ENCODE results near the gene RAB31. TPM values are rescaled to one million over a fixed set of nuclear protein-coding genes. Genes with fewer than 3 reads are reported as not detected.

The RAB31 gene
- total RNA-seq, 1 donor from 2014 or later: 44.2 TPM

DNA sequence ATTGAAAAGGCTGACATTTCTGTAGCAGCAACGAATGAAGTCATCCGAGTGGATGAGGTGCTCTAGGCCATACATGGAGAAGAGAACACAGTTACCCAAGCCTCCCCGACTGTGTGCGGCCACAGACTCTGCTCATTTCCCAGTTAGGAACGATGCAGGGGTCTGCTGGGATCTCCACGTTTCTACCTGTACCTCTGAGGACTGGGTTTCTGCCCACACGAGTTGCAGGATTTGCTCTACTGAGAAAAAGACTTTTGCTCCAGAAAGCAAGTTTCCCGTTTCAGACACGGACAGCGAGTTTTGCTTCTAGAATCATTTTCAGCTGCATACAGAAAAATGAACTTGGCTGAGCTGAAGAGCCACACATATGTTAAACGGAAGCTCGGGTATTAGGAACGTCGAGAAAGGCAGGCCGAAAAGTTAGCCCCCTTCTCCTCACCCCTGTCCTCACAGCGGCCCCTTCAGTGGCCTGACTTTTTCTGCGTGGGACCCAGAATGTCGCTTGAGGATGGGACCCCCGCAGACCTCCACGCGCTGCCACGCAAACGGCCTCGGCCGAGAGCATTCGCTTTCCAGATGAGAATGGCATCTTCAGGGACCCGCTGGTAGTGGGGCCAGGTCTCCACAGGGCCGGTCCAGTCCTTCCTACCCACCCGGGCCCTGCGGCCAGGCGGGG lies 582 bp upstream of the RAB31 start:
- Histone ChIP-seq H3K4me3 (ENCODE audit: low read depth, low read length) (peak overlapping the region; percentile 94), H3K36me3 (ENCODE audit: control insufficient read depth, insufficient read depth, low read length) (no peaks in the 10 kb centered on the region), H3K27me3 (ENCODE audit: control insufficient read depth, insufficient read depth, low read length) (no peaks in the 10 kb centered on the region)
- TF ChIP-seq, protein P1, sequence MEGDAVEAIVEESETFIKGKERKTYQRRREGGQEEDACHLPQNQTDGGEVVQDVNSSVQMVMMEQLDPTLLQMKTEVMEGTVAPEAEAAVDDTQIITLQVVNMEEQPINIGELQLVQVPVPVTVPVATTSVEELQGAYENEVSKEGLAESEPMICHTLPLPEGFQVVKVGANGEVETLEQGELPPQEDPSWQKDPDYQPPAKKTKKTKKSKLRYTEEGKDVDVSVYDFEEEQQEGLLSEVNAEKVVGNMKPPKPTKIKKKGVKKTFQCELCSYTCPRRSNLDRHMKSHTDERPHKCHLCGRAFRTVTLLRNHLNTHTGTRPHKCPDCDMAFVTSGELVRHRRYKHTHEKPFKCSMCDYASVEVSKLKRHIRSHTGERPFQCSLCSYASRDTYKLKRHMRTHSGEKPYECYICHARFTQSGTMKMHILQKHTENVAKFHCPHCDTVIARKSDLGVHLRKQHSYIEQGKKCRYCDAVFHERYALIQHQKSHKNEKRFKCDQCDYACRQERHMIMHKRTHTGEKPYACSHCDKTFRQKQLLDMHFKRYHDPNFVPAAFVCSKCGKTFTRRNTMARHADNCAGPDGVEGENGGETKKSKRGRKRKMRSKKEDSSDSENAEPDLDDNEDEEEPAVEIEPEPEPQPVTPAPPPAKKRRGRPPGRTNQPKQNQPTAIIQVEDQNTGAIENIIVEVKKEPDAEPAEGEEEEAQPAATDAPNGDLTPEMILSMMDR (IDR thresholded peaks at IDR 0.05; ENCODE audit: insufficient read depth, low read length, poor library complexity, severe bottlenecking): no peak
- no peak for DNase-seq (ENCODE audit: low read depth)

DNA sequence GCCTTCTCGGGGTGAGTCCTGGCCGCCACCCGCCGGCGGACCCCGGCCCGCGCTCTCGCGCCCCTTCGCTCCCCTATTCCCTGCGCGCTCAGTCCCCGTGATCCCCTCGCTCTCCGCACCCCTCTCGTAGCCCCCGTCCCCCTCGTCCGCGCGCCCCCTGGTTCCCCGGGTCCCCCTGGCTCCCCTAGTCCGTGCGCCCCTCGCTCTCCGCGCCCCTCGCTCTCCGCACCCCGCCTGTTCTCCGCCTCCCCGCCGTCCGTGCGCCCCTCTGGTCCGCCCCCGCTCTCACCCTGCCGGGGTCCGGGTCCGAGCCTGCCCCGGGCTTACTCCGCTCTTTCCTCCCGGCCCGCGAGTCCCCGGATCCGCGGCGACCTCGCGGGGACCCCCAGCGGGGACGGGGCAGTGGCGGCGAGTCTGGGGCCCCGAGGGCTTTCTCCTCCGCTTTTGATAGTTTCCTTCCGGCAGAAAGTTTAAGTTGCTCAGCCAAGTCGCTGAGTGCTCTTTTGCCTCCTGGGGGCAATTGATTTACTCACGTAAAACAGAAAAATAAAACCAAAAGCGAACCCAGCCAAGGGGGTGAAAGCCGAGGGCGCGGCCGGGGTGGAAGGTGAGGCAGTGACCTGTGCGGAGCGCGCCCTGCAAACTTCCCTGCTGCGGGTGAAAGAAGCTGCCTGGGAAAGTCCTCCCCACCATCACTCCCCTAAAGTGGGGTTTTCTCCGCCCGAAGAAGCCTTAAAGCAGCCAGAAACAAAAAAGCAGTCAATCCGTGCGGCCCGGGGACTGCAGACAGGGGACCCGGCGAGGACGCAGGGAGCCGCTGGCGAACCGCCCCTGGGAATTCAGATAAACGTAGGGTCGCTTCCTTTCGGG lies 568 bp downstream of the RAB31 start:
- H3K36me3 ChIP-seq (ENCODE audit: control insufficient read depth, insufficient read depth, low read length): no peaks in the 10 kb centered on the region
- no peak for DNase-seq (ENCODE audit: low read depth)
- H3K27me3 ChIP-seq (ENCODE audit: control insufficient read depth, insufficient read depth, low read length): no peaks in the 10 kb centered on the region
- TF ChIP-seq, protein P1 (IDR thresholded peaks at IDR 0.05; ENCODE audit: insufficient read depth, low read length, poor library complexity, severe bottlenecking): no peak
- H3K4me3 ChIP-seq (ENCODE audit: low read depth, low read length): peak overlapping the region; percentile 94

DNA sequence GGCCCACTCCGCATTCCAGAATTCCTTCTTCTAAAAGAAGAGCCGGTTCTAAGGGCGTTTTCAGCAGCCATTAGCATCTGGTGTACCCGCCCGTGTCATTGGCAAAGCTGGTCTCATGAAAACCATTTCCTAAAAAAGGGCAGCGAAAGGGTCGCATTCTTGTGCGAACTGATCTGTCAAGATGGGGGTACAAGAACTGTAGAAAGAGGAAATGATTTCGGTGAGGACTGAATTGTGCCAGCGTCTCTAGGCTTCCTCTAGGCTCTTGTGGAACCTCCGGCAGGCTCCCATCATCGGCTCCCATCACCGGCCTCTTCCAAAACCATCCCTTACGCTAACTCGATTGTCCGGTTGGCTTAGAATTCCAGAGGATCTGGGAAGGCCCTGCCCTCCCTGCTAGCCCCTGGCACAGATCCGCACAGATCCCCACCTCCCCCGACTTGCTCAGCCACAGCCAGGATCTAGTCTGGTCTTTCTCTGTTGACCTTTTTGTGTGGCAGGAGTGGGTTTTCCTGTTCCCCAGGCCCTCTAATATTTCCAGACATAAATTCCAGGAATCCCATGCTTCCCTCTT lies 1.3 kb downstream of the RAB31 start:
- no peaks in the 10 kb centered on the region for H3K27me3 ChIP-seq (ENCODE audit: control insufficient read depth, insufficient read depth, low read length)
- peak overlapping the region; percentile 94 for H3K4me3 ChIP-seq (ENCODE audit: low read depth, low read length)
- TF ChIP-seq, protein P1 (IDR thresholded peaks at IDR 0.05; ENCODE audit: insufficient read depth, low read length, poor library complexity, severe bottlenecking): no peak
- H3K36me3 ChIP-seq (ENCODE audit: control insufficient read depth, insufficient read depth, low read length): no peaks in the 10 kb centered on the region
- no peak for DNase-seq (ENCODE audit: low read depth)

DNA sequence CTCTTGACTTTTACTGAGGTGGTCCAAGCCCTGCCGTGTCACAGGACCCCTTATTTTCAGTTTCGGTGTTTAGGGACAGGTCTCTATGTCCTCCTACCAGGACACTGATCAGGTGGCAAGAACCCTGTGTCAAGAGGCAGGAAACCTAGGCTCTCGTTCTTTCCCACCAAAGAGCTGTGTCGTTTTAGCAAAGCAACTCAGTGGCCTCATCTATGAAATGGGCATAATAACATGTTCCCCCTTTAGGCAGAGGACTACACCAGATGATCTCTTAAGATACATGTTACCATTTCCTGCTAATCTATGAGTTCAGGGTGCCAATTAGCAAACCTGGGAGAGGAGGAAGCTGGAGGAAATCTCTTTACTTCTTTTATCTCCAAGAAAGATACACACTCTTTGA lies 1.9 kb downstream of the RAB31 start:
- TF ChIP-seq, protein P1 (IDR thresholded peaks at IDR 0.05; ENCODE audit: insufficient read depth, low read length, poor library complexity, severe bottlenecking): no peak
- Histone ChIP-seq H3K4me3 (ENCODE audit: low read depth, low read length) (no peak overlapping the region), H3K27me3 (ENCODE audit: control insufficient read depth, insufficient read depth, low read length) (no peaks in the 10 kb centered on the region), H3K36me3 (ENCODE audit: control insufficient read depth, insufficient read depth, low read length) (no peaks in the 10 kb centered on the region)
- no peak for DNase-seq (ENCODE audit: low read depth)

DNA sequence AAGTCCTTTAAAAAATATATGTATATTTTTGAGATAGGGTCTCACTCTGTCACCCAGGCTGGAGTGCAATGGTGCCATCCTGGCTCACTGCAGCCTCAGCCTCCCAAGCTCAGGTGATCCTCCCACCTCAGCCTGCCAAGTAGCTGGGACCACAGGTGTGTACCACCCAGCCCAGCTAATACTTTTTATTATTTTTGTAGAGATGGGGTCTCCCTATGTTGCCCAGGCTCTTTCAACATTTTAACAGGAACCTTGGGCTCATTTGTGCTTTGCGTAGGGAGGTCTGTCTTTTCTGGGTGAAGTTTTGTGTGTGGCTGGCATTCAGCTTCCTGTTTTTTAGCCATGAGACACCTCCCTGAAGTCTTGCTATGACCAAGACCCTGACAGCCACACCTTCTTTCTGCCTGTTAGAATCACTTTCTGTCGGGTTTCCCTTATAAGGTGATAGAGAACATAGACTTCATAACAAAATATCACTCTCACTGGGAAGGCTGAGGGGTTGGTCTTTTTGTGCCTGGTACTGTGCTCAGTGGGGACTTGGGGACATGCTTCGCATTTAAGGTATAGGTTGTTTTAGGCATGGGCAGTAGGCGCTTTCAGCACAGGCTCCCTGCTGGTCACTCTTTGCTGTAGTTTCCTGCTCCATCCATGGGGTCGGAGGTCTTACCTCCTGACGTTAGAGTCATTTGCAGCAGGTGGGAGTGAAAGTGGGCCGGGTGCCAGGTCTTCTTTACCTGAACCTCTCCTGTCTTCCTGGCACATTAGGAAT lies 3.4 kb downstream of the RAB31 start:
- Histone ChIP-seq H3K4me3 (ENCODE audit: low read depth, low read length) (no peak overlapping the region), H3K36me3 (ENCODE audit: control insufficient read depth, insufficient read depth, low read length) (no peaks in the 10 kb centered on the region), H3K27me3 (ENCODE audit: control insufficient read depth, insufficient read depth, low read length) (no peaks in the 10 kb centered on the region)
- TF ChIP-seq, protein P1 (IDR thresholded peaks at IDR 0.05; ENCODE audit: insufficient read depth, low read length, poor library complexity, severe bottlenecking): no peak
- DNase-seq (ENCODE audit: low read depth): no peak
